ENCODE measurements around the gene DNAJB11.

Gene DNAJB11

DNA sequence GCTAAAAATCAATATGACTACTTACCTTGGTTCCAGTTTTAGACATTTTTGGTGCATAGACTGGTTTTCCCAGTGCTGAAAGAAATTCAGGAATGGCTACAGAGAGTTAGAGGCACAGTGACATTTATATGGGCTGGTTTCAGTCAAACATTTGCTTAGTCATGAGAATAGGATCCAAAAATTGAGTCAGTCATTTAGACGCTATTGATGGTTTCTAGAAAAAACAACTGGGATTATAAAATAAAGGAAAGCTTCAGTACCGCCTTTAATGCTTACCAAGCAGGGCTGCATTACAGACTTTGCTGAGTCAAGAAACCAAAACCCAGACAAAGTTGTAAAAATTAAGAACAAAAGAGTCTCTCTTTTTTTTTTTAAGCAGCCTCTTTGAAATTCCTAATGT is 26.2 kb upstream of the DNAJB11 start, which contains the start of gene CRYGS:
Gene CRYGS, minus strand, starts transcription at position 100 of the 400 bp plus-strand sequence. Its CDS starts 54 bp downstream, at position 46.
- H3K9me3 ChIP-seq = no peaks in the 10 kb centered on the region
- H3K4me1 ChIP-seq = peaks cover 0 to 5% (median 0%) of the 10 kb centered on the region in 4 donors
- TF ChIP-seq, protein P1, sequence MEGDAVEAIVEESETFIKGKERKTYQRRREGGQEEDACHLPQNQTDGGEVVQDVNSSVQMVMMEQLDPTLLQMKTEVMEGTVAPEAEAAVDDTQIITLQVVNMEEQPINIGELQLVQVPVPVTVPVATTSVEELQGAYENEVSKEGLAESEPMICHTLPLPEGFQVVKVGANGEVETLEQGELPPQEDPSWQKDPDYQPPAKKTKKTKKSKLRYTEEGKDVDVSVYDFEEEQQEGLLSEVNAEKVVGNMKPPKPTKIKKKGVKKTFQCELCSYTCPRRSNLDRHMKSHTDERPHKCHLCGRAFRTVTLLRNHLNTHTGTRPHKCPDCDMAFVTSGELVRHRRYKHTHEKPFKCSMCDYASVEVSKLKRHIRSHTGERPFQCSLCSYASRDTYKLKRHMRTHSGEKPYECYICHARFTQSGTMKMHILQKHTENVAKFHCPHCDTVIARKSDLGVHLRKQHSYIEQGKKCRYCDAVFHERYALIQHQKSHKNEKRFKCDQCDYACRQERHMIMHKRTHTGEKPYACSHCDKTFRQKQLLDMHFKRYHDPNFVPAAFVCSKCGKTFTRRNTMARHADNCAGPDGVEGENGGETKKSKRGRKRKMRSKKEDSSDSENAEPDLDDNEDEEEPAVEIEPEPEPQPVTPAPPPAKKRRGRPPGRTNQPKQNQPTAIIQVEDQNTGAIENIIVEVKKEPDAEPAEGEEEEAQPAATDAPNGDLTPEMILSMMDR (IDR thresholded peaks at IDR 0.05) = no peak
- intact Hi-C loops (cut with DNase I; ENCODE audit: low total_unique reads) = loop anchor here (10.0 kb wide), 1 partner anchor 559 kb away; no protein-coding TSS in a partner anchor
- H3K4me3 ChIP-seq = no peak within 1 kb of the TSS
- DNase-seq = no peak
- H3K27me3 ChIP-seq = no peaks in the 10 kb centered on the region
- peaks cover 8 to 26% (median 18%) of the 10 kb centered on the region in 3 donors for H3K36me3 ChIP-seq
- H3K27ac ChIP-seq = no peak within 1 kb of the TSS

DNA sequence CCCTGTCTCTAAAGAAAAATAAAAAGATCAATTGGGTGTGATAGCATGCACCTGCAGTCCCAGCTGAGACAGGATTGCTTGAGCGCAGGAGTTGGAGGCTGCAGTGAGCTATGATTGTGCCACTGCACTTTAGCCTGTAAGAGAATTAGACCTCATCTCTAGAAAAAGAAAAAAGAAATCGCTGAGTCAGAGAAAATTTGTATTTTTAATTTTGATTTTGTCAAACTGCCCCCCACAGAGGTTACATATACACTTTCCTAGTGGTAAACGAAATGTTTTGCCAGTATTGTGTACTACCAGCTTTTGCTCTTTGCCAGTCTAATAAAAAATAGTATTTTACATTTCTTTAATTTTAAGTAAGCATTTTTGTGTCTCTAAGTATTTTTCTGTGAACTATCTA is 21.0 kb upstream of the DNAJB11 start:
- Histone ChIP-seq H3K4me3 (no peak overlapping the region), H3K27me3 (no peaks in the 10 kb centered on the region), H3K27ac (no peak overlapping the region), H3K9me3 (no peaks in the 10 kb centered on the region), H3K36me3 (peaks cover 36 to 70% (median 52%) of the 10 kb centered on the region in 3 donors), H3K4me1 (no peaks in the 10 kb centered on the region)
- TF ChIP-seq, protein P1 (IDR thresholded peaks at IDR 0.05) = no peak
- DNase-seq = no peak
- intact Hi-C loops (cut with DNase I; ENCODE audit: low total_unique reads) = loop anchor here (10.0 kb wide), 1 partner anchor 565 kb away; no protein-coding TSS in a partner anchor

DNA sequence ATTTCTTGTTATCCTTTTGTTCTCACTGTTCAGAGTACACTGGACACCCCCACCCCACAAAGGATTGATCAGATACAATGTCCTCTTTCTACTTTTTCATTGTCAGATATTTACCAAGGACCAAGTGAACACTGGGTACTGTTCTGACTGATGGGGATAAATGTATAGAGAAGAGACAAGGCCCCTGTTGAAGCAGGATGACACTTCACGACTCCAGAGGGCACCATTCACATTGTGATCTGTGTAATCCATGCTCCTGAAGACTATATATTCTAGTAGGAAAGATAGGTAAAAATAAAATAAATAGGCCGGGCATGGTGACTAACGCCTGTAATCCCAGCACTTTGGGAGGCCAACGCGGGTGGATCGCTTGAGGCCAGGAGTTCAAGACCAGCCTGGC is 19.1 kb upstream of the DNAJB11 start:
- Histone ChIP-seq H3K4me1 (no peaks in the 10 kb centered on the region), H3K9me3 (no peaks in the 10 kb centered on the region), H3K27ac (no peak overlapping the region), H3K36me3 (peaks cover 43 to 84% (median 64%) of the 10 kb centered on the region in 3 donors), H3K27me3 (no peaks in the 10 kb centered on the region), H3K4me3 (no peak overlapping the region)
- intact Hi-C loops (cut with DNase I; ENCODE audit: low total_unique reads) = no loop called here
- DNase-seq = no peak
- TF ChIP-seq, protein P1 (IDR thresholded peaks at IDR 0.05) = no peak

DNA sequence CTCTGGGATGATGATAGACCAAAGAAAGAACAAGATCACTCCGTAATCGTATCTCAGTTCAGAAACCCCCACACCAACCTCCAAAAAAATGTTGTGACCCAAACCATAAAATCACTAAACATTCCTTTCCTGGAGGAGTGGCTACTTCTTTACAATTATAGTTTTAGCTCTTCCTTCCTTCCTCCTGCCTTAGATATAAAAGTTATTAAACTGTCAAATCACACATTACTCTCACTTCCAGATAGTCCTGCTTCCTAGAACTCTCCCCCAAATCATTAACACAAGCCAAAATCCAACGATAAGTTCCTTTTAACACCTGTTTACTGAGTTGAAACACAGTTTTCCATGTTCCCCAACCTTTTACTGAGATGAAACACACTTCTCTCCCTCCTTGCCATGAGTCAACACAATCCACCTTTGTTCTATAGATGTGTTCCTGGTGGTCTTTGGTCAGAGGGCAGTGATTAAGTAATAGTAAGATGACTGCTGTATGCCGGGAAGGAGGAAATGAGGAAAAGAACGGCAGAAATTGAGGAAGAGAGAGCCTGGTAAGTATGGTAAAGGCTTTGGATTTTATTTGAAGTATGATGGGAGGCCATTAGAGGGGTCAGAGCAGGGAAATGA is 18.0 kb upstream of the DNAJB11 start:
- H3K9me3 ChIP-seq = no peaks in the 10 kb centered on the region
- H3K4me1 ChIP-seq = no peaks in the 10 kb centered on the region
- H3K4me3 ChIP-seq = no peak overlapping the region
- intact Hi-C loops (cut with DNase I; ENCODE audit: low total_unique reads) = no loop called here
- H3K27me3 ChIP-seq = no peaks in the 10 kb centered on the region
- peaks cover 49 to 95% (median 73%) of the 10 kb centered on the region in 3 donors for H3K36me3 ChIP-seq
- TF ChIP-seq, protein P1 (IDR thresholded peaks at IDR 0.05) = no peak
- H3K27ac ChIP-seq = no peak overlapping the region
- DNase-seq = no peak

DNA sequence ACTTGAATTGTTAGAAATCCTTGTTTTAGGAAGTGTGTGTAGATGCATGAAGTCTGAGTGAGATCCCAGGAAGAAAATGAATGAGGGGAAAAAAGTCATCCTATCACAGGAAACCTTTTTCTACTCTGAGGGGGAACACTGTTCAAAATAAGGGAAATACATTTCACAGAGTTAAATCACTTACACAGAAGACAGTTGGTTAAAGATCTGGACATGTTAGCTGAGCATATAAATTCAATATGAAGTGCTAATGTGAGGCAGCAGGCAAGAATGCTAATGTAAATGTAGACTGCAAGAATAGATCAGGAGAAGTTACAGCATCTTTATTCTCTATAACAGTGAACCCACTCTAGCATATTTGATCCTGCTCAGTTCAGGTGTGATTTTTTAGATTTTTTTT is 5.9 kb upstream of the DNAJB11 start:
- DNase-seq = no peak
- H3K4me1 ChIP-seq = peaks cover 0 to 42% (median 26%) of the 10 kb centered on the region in 4 donors
- TF ChIP-seq, protein P1 (IDR thresholded peaks at IDR 0.05) = no peak

More for the DNA sequence above, 5.9 kb upstream of the DNAJB11 start:
- Histone ChIP-seq H3K4me3 (no peak overlapping the region), H3K27ac (no peak overlapping the region), H3K9me3 (no peaks in the 10 kb centered on the region), H3K36me3 (peaks cover 0 to 16% (median 0%) of the 10 kb centered on the region in 3 donors), H3K27me3 (no peaks in the 10 kb centered on the region)
- intact Hi-C loops (cut with DNase I; ENCODE audit: low total_unique reads) = loop anchor here (10.0 kb wide), 1 partner anchor 460 kb away; the partner anchor contains the start of gene ETV5
